ENCODE measurements around the gene NOTCH1.

- no peak for TF ChIP-seq ZNF138 (CRISPR knock-in tag; conservative IDR thresholded peaks at IDR 0.05)
- TF ChIP-seq, protein P1, sequence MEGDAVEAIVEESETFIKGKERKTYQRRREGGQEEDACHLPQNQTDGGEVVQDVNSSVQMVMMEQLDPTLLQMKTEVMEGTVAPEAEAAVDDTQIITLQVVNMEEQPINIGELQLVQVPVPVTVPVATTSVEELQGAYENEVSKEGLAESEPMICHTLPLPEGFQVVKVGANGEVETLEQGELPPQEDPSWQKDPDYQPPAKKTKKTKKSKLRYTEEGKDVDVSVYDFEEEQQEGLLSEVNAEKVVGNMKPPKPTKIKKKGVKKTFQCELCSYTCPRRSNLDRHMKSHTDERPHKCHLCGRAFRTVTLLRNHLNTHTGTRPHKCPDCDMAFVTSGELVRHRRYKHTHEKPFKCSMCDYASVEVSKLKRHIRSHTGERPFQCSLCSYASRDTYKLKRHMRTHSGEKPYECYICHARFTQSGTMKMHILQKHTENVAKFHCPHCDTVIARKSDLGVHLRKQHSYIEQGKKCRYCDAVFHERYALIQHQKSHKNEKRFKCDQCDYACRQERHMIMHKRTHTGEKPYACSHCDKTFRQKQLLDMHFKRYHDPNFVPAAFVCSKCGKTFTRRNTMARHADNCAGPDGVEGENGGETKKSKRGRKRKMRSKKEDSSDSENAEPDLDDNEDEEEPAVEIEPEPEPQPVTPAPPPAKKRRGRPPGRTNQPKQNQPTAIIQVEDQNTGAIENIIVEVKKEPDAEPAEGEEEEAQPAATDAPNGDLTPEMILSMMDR (IDR thresholded peaks at IDR 0.05): no peak
- TF ChIP-seq RELA (CRISPR knock-in tag; IDR thresholded peaks at IDR 0.05; ENCODE audit: borderline replicate concordance): no peak
- TF ChIP-seq NFYB (CRISPR knock-in tag; conservative IDR thresholded peaks at IDR 0.05; ENCODE audit: low read depth): 0 out of 2 replicates have a peak, but pooled peaks have one; percentile 37
- no peak; the same call in 1 of the 2 replicates for TF ChIP-seq MAX (CRISPR knock-in tag; IDR thresholded peaks at IDR 0.05)
These were observed 62.9 kb downstream of the NOTCH1 start, which contains the start of gene SEC16A for GRCh38 chr9:136482793-136483588.

All from WTC11 (cell line).